AG10803 (cell line): ENCODE data around the gene MBNL2.
A peak's percentile ranks its signal among the peaks of the same experiment; 100 is the strongest.

Experiments used
- DNase-seq: peaks from one replicate; pipeline ENCODE4 v3.0.0; 2010; ENCODE audit warnings: low read depth
- H3K4me3 ChIP-seq: 2 replicates; pipeline ENCODE4 v1.5.1; 2011; ENCODE audit warnings: mild to moderate bottlenecking, low read length, control low read depth
- TF ChIP-seq, protein P1 (sequence below): conservative IDR thresholded peaks from 2 replicates; pipeline ENCODE4 v1.5.1; 2011; ENCODE audit warnings: mild to moderate bottlenecking, low read length, control low read depth, inconsistent platforms

MBNL2 gene

DNA sequence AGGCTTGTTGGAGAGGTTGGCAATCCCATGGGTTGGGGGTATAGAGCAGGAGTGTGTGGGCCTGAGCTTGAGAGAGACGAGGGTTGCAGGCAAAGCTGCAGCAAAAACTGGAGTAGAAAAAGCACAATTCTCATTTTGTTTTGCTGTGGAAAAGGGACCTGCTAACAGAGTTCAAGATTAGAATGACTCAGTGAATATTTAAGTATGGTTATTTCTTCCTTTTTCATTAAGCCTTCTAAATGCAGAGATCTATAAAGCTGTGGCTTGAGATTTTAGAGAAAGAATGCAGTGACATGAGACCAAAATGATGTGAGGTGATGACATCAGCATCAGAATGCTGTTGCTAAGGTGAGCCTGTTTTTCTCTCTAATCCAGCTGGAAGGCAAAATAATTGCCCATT is 10.8 kb upstream of the MBNL2 start:
- H3K4me3 ChIP-seq = no peak overlapping the region
- TF ChIP-seq, protein P1, sequence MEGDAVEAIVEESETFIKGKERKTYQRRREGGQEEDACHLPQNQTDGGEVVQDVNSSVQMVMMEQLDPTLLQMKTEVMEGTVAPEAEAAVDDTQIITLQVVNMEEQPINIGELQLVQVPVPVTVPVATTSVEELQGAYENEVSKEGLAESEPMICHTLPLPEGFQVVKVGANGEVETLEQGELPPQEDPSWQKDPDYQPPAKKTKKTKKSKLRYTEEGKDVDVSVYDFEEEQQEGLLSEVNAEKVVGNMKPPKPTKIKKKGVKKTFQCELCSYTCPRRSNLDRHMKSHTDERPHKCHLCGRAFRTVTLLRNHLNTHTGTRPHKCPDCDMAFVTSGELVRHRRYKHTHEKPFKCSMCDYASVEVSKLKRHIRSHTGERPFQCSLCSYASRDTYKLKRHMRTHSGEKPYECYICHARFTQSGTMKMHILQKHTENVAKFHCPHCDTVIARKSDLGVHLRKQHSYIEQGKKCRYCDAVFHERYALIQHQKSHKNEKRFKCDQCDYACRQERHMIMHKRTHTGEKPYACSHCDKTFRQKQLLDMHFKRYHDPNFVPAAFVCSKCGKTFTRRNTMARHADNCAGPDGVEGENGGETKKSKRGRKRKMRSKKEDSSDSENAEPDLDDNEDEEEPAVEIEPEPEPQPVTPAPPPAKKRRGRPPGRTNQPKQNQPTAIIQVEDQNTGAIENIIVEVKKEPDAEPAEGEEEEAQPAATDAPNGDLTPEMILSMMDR = no peak
- DNase-seq = peak; percentile 36

DNA sequence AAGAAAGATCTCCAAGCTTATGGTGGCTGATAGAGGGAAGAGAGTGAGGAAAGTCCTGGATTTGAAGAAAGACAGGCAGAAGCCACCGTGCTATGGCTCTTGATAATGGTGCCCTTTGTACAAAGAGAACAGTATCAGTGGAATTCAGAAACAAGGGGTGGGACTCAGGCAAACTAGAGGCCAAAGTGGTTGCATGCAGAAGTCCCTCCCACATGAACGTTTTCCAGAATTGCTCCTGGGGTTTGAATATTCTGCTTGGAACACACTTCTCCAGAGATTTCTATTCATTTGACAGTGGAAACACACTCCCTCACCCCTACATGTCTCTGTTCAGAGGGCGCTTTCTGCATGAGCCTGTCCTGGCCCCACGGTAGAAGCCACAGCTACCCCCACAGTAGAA is 10.1 kb upstream of the MBNL2 start:
- H3K4me3 ChIP-seq = no peak overlapping the region
- no peak for DNase-seq
- TF ChIP-seq, protein P1 = no peak

DNA sequence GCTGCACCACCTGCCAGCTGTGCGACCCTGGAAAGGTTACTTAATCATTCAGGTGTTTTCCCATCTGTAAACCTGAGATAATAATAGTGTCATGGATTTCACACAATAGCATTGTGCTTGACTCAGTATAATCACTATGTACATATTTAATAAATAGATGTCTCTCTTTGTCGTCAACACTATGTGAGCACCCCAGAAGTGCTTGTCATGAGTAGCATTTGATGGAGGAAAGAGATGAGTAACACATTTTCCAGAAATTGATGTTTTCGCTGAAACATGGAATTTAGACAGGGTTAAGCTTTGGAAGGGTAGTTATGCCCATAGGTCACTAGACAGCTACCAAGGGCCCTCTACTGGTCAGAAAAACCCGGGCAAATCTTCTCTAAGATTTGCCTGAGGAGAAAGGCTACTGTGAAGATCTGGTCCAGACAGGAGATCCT is 9.5 kb upstream of the MBNL2 start:
- peak; percentile 43 for DNase-seq
- H3K4me3 ChIP-seq = no peak overlapping the region
- TF ChIP-seq, protein P1 = peak; percentile 80

DNA sequence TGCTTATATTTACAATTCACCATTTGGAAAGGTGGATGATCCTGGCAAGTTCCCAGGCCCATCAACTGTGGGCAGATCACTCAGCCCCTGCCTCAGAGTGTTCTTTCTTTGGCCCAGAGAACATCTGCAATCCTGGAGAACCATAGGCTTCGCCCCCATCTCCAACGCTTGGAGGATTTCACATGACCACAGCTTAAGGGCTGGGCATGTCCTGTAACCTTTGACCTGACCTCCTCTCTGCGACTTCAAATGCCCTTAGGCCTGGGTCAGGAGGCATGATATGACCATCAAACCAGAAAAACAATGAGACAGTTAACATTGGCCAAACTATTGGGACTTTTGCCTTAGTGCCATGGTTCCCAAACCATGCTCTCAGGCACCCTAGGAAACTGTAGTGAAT is 7.2 kb upstream of the MBNL2 start:
- DNase-seq = no peak
- H3K4me3 ChIP-seq = no peak overlapping the region
- TF ChIP-seq, protein P1 = no peak

DNA sequence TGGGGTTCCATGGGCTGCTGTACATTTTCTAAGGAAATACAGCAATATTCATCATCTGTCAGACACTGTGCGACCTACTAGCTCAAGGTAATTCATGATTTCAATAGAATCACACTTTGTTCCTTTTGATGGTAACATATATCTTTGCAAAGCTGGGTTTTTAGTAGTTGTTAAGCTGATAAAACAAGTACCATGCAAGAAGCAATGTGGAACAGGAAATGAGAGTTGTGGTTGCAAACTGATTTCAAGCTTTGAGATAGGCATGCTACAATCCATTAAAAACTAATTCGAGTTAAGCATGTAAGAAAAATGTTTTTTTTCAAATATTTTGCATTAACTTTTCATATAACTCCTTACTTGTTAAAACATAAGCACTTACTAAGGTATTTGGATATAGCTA is 6.8 kb upstream of the MBNL2 start:
- TF ChIP-seq, protein P1 = no peak
- no peak overlapping the region for H3K4me3 ChIP-seq
- DNase-seq = no peak

DNA sequence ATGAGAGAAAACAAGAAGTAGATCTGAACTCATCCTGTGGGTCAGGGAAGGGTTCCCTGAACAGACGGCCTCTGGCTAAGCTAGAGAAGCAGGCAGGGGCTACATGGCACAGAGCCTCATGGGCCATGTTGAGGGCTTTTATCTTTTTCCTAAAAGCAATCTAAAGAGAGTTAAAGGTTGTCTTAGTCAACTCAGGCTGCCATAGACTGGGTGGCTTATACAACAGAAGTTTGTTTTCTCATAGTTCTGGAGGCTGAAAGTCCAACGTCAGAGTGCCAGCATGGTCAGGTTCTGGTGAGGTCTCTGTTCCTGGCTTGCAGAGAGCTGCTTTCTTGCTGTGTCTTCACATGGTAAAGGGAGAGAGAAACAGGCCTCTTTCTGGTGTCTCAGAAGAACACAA is 2.9 kb upstream of the MBNL2 start:
- no peak for DNase-seq
- H3K4me3 ChIP-seq = no peak overlapping the region
- TF ChIP-seq, protein P1 = no peak

DNA sequence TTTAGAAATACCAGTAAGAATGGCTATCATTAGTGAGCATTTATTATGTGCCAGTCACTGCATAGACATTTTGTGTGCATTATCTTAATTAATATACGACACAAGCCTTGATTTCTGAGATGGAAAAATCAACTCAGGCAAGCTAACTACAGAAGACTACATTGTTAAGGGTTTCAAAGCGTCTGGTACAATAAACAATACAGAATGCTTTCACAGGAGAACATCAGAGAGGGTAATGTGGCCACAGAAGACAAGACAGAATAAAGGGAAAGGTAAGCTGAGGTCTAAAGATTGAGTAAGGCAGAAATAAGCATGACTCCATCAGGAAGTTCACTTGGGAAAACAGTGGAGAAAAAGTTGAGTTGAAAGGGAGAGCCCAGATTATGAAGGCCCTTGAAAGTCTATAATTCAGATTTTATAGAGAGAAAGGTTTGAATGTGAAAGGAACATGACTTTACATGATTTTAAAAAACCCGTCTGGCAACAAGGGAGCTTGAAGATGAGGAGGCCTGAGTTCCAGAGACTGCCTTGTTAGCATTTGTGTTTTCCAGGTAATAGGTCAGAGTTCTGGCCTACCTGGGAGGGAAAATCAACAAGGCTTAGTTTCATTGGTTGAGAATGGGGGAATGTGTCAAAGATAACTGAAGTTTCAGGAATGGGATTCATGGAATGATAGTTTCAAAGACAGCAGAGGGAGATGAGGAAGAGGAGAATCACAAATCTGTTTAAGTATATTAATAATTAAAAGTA is 1.8 kb upstream of the MBNL2 start:
- TF ChIP-seq, protein P1 = no peak
- H3K4me3 ChIP-seq = no peak overlapping the region
- no peak for DNase-seq
